H7 (cell line): ENCODE data around the gene BMPER. TPM values are rescaled to one million over a fixed set of nuclear protein-coding genes. Genes with fewer than 3 reads are reported as not detected.

Experiments
- DNase-seq: peaks from one replicate; pipeline ENCODE4 v3.0.0; 2012
- H3K27me3 ChIP-seq: 2 replicates; pipeline ENCODE4 v1.6.0; 2011; ENCODE audit warnings: mild to moderate bottlenecking, low read length; ENCODE audit not compliant: control insufficient read depth, insufficient read depth
- H3K36me3 ChIP-seq: replicated peaks from 2 replicates; pipeline ENCODE4 v1.5.1; 2011; ENCODE audit warnings: low read length; ENCODE audit not compliant: control insufficient read depth, insufficient read depth
- H3K4me3 ChIP-seq: 2 replicates; pipeline ENCODE4 v1.5.1; 2011; ENCODE audit warnings: low read depth, mild to moderate bottlenecking, control low read depth, low read length, moderate library complexity; ENCODE audit not compliant: insufficient read depth
- total RNA-seq: library from RNA; depleted of rRNA; stranded (reverse); fragments of >200 nt; shearing (Covaris generic); gene quantifications from 2 replicates; pipeline ENCODE4 v1.2.3, GENCODE V29; 2014

BMPER gene
- total RNA-seq, 1 experiment from 2014 or later, result 2.4 TPM

DNA sequence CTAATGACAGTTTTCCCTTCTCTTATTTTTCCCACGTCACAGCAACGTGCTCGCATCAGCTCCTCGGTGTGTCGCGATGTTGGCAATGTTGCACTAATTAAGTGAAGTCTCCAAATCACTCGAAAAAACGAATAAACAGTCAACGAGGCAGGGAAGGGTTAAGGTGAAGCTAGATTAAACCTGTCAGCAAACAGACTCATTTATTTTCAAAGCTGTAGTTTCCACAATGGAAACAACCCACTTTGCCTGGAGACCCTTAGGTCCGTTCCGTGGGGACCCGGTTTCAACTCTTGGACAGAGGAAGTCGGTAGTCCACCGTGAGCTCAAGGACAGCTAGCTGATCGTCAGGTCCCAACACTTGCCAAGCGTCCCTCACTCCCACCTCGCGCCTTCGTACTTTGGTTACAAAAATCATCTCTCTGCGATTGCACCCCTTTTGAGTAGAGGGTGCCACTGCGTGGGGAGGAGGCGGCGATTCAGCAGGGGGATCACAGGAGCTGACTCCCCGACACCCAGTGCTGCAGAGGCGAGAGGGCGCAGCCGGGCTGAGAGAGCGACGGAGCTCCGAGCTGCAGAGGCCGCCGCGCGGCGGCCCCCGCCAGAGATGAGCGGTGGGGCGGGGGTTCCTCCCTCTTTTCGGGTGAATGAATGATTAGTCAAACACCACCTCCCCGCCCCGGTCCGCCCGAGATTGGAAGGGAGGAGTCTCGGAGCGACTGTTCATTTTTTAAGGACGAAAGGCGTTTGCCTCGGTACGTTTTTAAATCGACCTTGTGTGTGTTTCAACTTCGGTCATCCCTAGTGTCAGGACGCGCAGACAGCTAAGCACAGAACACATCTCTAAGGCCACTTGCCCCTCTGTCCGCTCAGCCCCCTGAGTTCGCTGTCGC is 1.3 kb upstream of the BMPER start:
- DNase-seq, result peak; percentile 79
- Histone ChIP-seq H3K36me3 (no peaks in the 10 kb centered on the region), H3K4me3 (peak overlapping the region; percentile 61), H3K27me3 (peaks cover 49% of the 10 kb centered on the region)

DNA sequence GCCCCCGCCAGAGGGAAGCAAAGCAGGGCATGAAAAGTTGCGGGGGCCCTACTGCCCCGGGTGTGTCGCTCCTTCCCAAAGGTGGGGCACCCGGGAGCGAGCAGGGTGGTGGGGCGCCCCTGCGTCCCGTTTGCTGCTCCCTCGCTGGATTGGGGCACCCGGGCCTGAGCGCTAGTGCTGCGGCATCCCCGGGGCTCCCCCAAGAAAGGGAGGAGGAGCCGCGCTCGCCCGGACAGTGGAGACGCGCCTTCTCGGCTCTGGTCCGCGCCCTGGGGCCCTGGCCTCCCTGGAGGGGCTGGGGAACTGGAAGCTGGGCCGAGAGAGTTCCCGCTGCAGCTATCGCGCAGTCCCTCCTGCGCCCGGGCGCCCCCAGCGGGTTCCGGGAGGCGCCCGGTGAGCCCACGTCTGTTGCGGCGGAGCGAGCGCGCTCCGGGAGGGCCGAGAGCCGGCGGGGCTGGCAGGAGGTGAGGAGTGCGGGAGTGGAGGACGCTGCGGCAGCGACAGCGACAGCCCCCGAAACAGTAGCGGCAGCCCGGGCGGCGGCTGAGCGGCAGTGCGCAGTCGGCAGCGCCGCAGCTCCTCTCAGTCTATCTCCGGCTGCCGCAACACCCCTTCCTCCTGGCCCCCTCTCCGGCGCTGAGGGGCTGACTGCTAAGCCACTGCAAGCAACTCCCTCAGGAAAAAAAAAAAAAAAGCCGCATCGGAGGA is 504 bp upstream of the BMPER start:
- H3K27me3 ChIP-seq, result peaks cover 51% of the 10 kb centered on the region
- DNase-seq, result peak; percentile 84
- peak overlapping the region; percentile 61 for H3K4me3 ChIP-seq

DNA sequence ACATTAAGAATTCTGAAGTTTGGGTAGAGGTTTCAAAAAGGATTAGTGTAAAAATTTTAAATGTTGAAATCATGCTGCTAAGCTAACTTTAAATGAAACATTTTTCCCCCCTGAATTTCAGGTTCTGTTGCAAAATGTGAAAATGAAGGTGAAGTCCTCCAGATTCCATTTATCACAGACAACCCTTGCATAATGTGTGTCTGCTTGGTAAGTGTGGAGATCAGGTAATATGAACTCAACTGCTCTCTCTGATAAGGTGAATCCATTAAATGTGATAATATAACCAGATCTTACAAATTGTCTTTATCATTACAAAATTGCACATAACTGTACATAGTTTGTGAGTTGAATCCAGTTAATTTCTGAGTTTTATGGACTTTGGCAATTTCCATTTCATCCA is 1.4 kb downstream of the BMPER start:
- H3K4me3 ChIP-seq, result no peak overlapping the region
- H3K27me3 ChIP-seq, result peaks cover 51% of the 10 kb centered on the region
- no peak for DNase-seq
- H3K36me3 ChIP-seq, result no peaks in the 10 kb centered on the region

More for the DNA sequence above, 504 bp upstream of the BMPER start:
- no peaks in the 10 kb centered on the region for H3K36me3 ChIP-seq

DNA sequence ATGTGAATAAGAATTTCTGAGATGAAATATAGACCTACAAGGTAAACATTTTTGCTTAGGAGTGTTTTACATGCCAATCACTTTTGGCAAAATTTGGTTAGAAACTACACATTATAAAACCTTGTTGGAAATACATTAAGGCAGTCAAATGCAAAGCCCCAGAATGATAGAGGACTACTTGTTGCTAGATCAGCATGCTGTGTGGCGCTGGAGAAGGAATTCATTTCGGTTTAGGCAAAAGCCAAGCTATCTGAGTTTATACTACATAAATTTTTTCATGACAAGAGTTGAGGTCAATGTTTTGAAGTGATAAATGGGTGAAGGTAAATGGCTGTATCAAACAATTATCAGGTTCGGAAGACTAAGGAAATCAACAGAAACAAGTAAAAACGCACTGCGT is 2.3 kb downstream of the BMPER start:
- Histone ChIP-seq H3K36me3 (no peaks in the 10 kb centered on the region), H3K4me3 (no peak overlapping the region), H3K27me3 (peaks cover 45% of the 10 kb centered on the region)
- DNase-seq, result no peak

DNA sequence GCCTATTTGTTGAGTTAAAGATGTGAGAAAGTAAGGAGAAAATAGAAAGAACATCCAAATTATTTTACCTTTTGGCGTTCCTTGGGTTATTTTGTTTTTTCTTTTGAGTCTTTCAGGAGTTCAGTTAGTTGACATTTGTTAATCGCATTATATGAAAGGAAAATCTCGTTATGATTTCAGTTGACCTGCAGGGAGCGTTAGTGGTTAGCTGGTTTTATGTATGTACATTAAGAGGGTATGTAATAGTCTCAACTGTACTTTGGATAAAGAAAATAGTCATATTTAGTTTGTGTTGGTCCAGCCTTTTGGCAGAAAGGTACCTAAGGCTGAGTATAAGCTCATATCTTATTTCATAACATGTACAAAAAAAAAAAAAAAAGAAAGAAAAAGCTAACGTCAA is 4.0 kb downstream of the BMPER start:
- no peaks in the 10 kb centered on the region for H3K36me3 ChIP-seq
- DNase-seq, result no peak
- peaks cover 28% of the 10 kb centered on the region for H3K27me3 ChIP-seq
- H3K4me3 ChIP-seq, result no peak overlapping the region

DNA sequence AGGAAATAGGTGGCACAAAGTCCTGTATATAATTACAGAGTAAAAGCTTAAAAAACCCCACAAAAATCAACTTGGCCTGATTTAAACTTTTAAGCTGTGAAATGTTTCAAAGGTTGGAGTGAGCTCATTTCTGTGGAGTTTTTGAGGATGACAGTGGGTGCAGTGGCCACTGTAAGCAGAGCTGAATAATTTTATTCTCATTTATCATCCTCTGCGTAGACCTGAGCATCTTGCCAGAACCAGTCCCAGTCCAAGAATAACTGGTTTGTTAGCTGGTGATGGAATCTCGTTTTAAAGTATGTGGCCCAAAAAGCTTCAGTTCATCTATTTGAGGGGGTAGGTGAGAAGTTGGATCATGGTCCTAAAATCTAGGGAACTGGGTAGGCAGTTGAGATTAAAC is 4.4 kb downstream of the BMPER start:
- Histone ChIP-seq H3K36me3 (no peaks in the 10 kb centered on the region), H3K27me3 (peaks cover 24% of the 10 kb centered on the region), H3K4me3 (no peak overlapping the region)
- no peak for DNase-seq

DNA sequence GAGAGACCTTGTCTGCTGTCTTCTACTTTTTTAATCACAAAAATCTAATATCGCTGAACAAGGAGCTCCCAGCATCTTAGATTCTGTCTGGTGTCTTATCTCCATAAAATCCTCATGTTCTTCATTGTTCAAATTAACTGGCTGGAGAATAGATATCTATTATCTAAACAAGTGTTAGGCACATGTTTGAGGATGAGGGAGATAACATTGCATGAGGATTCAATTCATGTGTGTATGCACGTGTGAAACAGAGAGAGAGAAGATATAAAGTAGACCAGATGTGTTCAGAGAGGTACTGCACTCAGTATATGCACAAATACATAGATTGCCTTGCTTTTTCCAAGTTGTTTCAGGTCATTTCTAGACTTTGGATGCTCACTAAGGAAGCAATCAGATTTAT is 5.4 kb downstream of the BMPER start:
- Histone ChIP-seq H3K36me3 (no peaks in the 10 kb centered on the region), H3K4me3 (no peak overlapping the region), H3K27me3 (peaks cover 16% of the 10 kb centered on the region)
- DNase-seq, result no peak

DNA sequence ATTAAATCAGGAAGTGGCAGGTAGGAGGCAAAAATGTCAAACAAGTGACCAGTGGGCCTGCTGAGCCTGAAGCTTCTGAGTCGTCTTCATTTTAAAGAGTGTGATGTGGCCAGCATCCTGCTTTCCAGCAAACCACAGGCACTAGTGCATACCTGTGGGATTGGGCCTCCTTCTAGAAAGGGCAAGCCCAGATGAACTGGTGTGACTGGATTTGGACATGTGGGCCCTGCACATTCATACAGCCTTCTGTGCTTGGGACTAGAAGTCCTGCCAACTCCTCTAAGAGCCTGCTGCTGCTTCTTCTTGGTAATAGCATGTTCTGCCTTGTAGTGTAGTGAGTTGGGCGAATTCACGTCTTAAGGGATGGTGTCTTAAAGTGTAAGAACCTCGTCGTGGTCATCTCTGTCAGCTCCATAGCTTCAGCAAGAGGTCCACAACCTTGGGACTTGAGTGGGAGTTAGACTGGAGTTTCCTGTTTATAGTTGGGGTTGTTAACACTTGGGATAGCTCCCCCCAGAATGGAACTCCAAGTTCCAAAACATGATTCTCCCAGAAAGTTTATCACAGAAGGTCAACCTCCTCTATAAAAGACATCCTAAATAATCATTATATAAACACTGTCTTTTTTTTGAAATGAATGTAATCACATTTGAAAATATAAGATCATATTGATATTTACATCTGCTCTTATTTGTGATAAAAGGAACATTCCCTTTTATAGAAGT is 11.2 kb downstream of the BMPER start:
- H3K4me3 ChIP-seq, result no peak overlapping the region
- H3K27me3 ChIP-seq, result no peaks in the 10 kb centered on the region
- H3K36me3 ChIP-seq, result no peaks in the 10 kb centered on the region
- DNase-seq, result no peak

DNA sequence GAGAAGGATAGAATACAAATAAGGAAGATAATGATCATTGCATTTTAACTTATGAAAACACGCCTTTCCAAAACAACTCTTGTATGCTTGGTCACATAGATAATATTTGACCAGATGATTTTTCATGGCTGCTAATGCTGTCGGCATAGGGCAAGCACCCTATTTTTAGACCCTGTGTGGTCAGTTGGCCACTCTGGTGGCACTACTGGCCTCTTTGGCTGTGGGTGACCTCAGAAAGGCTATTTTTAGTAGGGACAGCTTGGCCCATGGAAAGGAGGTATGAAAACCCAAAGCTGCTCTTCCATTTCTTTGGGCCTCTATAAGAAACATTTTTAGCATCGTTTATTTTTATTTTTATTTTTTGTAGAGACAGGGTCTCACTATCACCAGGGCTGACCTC is 12.3 kb downstream of the BMPER start:
- no peak overlapping the region for H3K4me3 ChIP-seq
- DNase-seq, result no peak
- H3K36me3 ChIP-seq, result no peaks in the 10 kb centered on the region
- H3K27me3 ChIP-seq, result no peaks in the 10 kb centered on the region

DNA sequence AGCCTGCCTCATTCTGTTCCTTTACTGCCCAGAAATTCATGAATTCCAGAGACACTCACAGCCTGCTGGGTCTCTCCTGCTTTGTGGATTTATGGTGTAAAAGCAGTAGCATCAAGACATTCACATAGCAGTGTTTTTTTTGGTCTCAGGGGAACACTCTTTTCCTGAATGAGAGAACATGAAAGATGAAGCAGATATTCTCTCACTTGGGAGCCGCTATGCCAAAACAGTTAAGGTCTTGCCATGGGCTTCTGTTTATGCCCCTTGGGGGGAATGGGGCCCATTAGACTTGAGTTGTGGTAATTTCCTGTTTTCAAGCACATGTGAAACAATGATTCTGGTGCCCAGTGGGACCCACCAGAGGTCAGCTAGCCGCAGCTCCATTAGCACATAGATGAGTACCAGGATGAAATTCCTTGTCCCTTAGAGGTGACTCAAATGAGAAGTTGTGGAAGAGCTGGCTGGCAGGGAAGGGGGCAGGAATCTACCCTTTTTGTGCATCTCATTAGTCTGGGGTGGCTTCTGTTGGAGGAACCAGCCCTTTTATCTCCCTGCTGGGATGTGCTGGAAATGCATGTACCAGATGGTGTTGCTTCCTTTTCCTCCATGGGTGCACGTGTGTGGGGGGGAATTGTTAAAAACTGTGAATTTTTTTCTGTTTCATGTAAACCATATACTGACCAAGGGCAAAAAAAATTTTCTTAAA is 13.3 kb downstream of the BMPER start:
- DNase-seq, result peak; percentile 36
- Histone ChIP-seq H3K27me3 (no peaks in the 10 kb centered on the region), H3K36me3 (no peaks in the 10 kb centered on the region), H3K4me3 (no peak overlapping the region)

DNA sequence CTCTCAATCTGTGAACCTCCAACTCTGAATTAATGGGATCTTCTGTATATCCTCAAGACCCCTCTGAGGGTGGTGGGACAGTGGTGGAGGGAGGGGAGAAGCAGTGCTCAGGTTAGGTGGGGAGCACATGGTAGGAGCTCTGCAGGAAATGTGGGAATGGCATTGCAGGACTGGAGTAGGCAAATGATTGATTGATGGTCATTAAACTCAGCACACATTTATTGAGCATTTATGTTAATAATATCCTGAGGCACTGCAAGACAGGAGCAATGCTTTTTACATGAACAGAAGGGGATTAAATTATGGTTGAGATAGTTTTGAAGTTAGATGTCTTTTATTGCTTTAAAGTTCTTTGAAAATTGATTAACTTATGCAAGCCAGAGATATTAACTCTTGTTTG is 14.1 kb downstream of the BMPER start:
- DNase-seq, result no peak
- H3K4me3 ChIP-seq, result no peak overlapping the region
- H3K27me3 ChIP-seq, result no peaks in the 10 kb centered on the region
- no peaks in the 10 kb centered on the region for H3K36me3 ChIP-seq

DNA sequence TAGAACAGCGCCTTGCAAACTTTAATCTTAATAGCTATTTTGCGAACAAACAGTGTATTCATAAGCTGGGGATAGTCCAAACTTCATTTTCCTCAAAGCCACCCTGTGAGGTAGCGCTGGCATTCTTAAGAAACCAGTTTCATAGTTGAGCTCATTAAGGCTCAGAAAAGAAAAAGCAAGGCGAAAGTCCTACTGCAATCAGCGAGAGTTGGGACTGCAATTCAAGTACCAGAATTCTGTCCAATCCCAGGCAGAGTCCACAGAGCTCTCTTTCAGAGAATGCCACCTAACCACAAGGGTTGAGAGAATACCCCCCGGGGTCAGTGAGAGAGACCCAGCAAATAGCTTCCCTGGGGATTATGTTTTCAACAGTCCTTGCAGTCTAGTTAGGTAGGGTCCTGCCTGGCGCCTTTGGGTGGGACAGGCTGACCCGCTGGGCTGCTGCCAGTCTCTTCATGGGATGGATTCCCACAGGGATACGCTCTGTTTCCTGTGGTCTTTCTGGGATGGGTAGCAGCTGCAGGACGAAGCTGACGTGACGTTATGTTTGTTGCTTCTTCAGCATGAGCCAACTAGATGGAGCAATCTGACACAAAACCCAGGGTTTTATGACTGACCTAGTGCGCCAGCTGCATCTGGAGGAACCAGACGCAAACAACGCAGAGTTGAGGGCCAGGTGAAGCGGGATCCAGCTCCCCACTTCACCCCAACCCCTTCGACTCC is 16.0 kb downstream of the BMPER start:
- no peak for DNase-seq
- H3K4me3 ChIP-seq, result no peak overlapping the region
- H3K27me3 ChIP-seq, result no peaks in the 10 kb centered on the region
- H3K36me3 ChIP-seq, result no peaks in the 10 kb centered on the region

DNA sequence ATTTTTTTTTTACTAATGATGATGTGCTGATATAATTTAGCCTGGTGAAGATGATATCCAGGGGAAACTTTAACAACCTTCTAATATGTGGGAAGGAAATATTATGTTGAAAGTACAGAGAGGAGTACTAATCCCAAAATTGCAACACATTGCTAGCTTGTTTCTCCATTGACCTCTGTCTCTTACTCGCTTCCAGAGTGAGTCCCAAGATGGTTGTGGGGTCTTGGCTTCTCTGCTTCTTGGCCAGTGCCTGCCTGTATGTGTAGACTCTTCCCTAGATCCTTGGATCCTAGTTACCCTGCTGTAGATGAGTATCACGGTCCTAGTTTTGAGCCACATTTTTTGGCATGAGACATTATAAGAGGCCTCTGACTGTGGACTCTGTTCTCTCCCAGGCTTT is 17.5 kb downstream of the BMPER start:
- no peak overlapping the region for H3K4me3 ChIP-seq
- H3K27me3 ChIP-seq, result no peaks in the 10 kb centered on the region
- no peaks in the 10 kb centered on the region for H3K36me3 ChIP-seq
- DNase-seq, result no peak
